ENCODE results near the gene CCDC136.
A peak's percentile ranks its signal among the peaks of the same experiment; 100 is the strongest.

CCDC136 gene

GRCh38 chr7:128831994-128832879 lies 40.5 kb downstream of the CCDC136 start:
- DNase-seq: peak in 6 of 14 donors; percentile 14 to 72 (median 51)

- peak in 3 of 14 donors; percentile 52 to 74 (median 64) for DNase-seq
These were observed 41.0 kb downstream of the CCDC136 start for GRCh38 chr7:128832880-128833147.

GRCh38 chr7:128833148-128833945 lies 41.6 kb downstream of the CCDC136 start:
- DNase-seq: peak in 13 of 14 donors; percentile 15 to 92 (median 80)

- no peak for DNase-seq
These were observed 42.2 kb downstream of the CCDC136 start for GRCh38 chr7:128833946-128834325.

- DNase-seq: no peak
These were observed 43.5 kb downstream of the CCDC136 start for GRCh38 chr7:128835231-128835751.

GRCh38 chr7:128835790-128836641 lies 44.2 kb downstream of the CCDC136 start:
- DNase-seq: peak in 9 of 14 donors; percentile 22 to 74 (median 38)

GRCh38 chr7:128836729-128837348 lies 45.1 kb downstream of the CCDC136 start:
- DNase-seq: peak in 9 of 14 donors; percentile 40 to 68 (median 53)

- no peak for DNase-seq
These were observed 45.8 kb downstream of the CCDC136 start for GRCh38 chr7:128837521-128837921.

GRCh38 chr7:128838109-128838779 lies 46.5 kb downstream of the CCDC136 start:
- DNase-seq: no peak

GRCh38 chr7:128838981-128839731 lies 47.4 kb downstream of the CCDC136 start:
- DNase-seq: no peak

GRCh38 chr7:128839751-128840177 lies 48.0 kb downstream of the CCDC136 start:
- DNase-seq: no peak

GRCh38 chr7:128840326-128841170 lies 48.8 kb downstream of the CCDC136 start:
- no peak for DNase-seq

- DNase-seq: no peak
These were observed 49.5 kb downstream of the CCDC136 start for GRCh38 chr7:128841171-128841690.

- peak in 3 of 14 donors; percentile 25 to 39 (median 29) for DNase-seq
These were observed 50.3 kb downstream of the CCDC136 start for GRCh38 chr7:128841921-128842673.

GRCh38 chr7:128842674-128843641 lies 51.2 kb downstream of the CCDC136 start:
- DNase-seq: no peak

GRCh38 chr7:128843938-128844621 lies 52.3 kb downstream of the CCDC136 start:
- DNase-seq: no peak
